Measurements from ENCODE around the gene FFAR1.

FFAR1 gene

DNA sequence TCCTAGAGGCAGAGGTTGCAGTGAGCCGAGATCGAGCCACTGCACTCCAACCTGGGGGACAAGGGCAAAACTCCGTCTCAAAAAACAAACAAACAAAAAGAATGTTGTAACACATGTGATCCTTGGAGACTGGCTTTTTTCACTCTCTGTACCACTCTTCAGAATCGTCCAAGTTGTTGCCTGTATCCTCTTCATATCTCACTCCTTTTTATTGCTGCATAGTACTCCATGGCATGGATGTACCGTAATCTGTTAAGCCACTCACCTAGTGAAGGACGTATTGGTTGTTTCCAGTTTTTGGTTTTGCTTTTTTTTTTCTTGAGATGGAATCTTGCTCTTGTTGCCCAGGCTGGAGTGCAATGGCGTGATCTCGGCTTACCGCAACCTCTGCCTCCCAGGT, 25.7 kb upstream of the FFAR1 start:
- TF ChIP-seq ZNF274 (IDR thresholded peaks at IDR 0.05; ENCODE audit: low read depth, low read length) = no peak
- no peak overlapping the region for H3K4me3 ChIP-seq (ENCODE audit: low read length)

DNA sequence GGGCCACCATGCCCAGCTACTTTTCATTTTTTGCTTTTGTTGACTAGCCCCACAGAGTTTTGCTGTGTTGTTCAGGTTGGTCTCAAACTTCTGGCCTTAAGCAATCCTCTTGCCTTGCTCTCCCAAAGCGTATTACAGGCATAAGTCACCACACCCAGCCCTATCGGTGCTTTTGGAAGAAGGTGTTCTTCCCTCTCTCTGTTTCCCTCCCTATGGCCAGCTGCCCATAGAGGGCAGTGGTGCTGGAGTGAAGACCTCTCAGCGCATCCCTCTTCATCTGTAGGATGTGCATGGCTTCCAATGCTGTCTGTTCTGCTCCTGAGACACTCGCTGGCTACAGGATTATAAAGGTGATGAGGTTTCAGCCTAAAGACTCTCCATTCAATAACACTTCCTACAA, 20.1 kb upstream of the FFAR1 start:
- no peak overlapping the region for H3K4me3 ChIP-seq (ENCODE audit: low read length)
- no peak for TF ChIP-seq ZNF274 (IDR thresholded peaks at IDR 0.05; ENCODE audit: low read depth, low read length)

- TF ChIP-seq ZNF274 (IDR thresholded peaks at IDR 0.05; ENCODE audit: low read depth, low read length) = no peak
- H3K4me3 ChIP-seq (ENCODE audit: low read length) = peak within 1 kb of the TSS; percentile 86
Measured at GRCh38 chr19:35328851-35329285, 18.8 kb upstream of the FFAR1 start, which contains the start of gene CD22. Gene CD22 (plus strand): TSS chr19:35329187. CDS start chr19:35332041, 2,854 bp downstream.

GRCh38 chr19:35329323-35329722, 18.4 kb upstream of the FFAR1 start:
- no peak for TF ChIP-seq ZNF274 (IDR thresholded peaks at IDR 0.05; ENCODE audit: low read depth, low read length)
- H3K4me3 ChIP-seq (ENCODE audit: low read length) = peak overlapping the region; percentile 86

- no peak for TF ChIP-seq ZNF274 (IDR thresholded peaks at IDR 0.05; ENCODE audit: low read depth, low read length)
- peak overlapping the region; percentile 86 for H3K4me3 ChIP-seq (ENCODE audit: low read length)
Measured at GRCh38 chr19:35330475-35330874, 17.2 kb upstream of the FFAR1 start.

DNA sequence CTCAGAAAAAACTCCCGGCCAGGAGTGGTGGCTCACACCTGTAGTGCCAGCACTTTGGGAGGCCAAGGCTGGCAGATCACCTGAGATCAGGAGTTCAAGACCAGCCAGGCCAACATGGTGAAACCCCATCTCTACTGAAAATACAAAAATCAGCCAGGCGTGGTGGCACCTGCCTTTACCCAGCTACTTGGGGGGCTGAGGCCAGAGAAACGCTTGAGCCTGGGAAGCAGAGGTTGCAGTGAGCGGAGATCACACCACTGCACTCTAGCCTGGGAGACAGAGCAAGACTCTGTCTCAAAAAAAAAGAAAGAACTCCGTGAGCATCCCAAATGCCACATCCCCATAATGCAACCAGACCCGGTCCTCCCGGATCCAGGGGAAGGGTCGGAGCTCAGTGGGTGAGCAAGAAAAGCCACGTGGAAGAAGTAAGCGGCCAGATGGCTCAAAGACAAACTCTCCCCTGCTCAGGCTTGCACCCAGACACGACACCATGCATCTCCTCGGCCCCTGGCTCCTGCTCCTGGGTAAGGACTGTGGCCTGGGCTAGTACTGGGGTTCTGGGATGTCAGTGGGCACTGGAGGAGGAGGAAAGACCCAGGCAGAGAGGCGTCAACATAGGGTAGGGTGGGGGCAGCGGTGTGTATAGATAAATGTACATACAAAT, 16.0 kb upstream of the FFAR1 start:
- peak overlapping the region; percentile 86; the same call in 1 of the 2 replicates for H3K4me3 ChIP-seq (ENCODE audit: low read length)
- no peak for TF ChIP-seq ZNF274 (IDR thresholded peaks at IDR 0.05; ENCODE audit: low read depth, low read length)

- H3K4me3 ChIP-seq (ENCODE audit: low read length) = peak overlapping the region; percentile 86; the same call in 1 of the 2 replicates
- TF ChIP-seq ZNF274 (IDR thresholded peaks at IDR 0.05; ENCODE audit: low read depth, low read length) = no peak
Measured at GRCh38 chr19:35332817-35333216, 14.9 kb upstream of the FFAR1 start.

DNA sequence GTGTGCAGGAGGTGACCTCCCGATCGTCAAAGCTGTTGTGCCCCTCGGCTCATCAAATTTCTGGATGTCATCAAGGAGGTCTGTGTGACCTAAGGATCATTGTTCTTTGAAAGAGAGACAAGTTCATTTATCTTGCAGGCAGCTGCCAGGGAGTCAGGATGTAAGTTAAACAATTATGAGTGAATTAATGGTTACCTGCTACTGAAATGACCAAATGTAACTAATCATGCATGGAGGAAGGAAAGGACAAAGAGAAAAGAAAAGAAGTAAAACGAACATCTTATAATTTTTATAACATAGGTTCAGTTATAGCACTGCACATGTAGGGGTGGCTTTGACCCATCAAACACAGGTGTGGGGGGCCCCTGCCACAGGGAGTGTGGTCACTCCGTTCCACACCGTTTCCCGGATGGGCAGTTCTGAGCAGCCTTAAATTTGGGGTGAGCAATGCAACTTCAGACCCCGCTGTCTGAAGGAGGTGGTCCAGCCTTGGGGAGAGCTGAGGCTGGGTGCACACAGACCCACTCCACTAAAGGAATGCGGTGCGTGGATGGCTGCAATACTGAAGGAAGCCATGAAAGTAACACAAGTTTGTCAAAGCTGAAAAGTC, 13.5 kb upstream of the FFAR1 start:
- TF ChIP-seq ZNF274 (IDR thresholded peaks at IDR 0.05; ENCODE audit: low read depth, low read length) = no peak
- peak overlapping the region; percentile 86; the same call in 1 of the 2 replicates for H3K4me3 ChIP-seq (ENCODE audit: low read length)

DNA sequence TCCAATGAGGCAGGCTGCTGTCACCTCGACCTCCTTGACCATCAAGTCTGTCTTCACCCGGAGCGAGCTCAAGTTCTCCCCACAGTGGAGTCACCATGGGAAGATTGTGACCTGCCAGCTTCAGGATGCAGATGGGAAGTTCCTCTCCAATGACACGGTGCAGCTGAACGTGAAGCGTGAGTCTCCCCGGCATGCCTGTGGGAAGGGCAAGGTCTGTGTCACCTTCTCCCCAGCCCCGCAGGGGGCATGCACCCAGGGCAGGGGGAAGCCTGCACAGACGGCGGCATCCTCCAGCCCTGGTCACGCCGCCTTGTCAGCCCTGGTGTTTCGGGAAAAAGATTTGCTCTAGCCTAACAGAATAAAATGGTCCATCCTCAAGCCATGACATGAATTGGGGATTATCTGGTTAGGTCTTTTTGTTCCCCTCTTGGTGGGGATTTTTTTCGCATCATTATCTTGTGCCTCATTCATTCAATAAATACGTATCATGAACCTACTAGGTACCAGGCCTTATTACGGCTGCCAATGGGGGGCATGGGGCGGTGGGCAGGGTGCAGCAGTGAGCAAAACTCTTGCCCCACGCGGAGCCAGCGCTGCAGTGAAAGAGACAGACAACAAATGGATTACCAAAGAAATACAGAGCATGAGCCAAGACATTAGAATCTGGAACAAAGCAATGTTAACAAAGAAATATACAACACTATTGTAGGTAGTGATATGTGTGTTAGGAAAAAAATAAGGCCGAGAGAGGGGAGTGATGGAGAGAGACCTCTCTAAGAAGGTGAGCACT, 11.3 kb upstream of the FFAR1 start:
- H3K4me3 ChIP-seq (ENCODE audit: low read length) = no peak overlapping the region
- TF ChIP-seq ZNF274 (IDR thresholded peaks at IDR 0.05; ENCODE audit: low read depth, low read length) = no peak

DNA sequence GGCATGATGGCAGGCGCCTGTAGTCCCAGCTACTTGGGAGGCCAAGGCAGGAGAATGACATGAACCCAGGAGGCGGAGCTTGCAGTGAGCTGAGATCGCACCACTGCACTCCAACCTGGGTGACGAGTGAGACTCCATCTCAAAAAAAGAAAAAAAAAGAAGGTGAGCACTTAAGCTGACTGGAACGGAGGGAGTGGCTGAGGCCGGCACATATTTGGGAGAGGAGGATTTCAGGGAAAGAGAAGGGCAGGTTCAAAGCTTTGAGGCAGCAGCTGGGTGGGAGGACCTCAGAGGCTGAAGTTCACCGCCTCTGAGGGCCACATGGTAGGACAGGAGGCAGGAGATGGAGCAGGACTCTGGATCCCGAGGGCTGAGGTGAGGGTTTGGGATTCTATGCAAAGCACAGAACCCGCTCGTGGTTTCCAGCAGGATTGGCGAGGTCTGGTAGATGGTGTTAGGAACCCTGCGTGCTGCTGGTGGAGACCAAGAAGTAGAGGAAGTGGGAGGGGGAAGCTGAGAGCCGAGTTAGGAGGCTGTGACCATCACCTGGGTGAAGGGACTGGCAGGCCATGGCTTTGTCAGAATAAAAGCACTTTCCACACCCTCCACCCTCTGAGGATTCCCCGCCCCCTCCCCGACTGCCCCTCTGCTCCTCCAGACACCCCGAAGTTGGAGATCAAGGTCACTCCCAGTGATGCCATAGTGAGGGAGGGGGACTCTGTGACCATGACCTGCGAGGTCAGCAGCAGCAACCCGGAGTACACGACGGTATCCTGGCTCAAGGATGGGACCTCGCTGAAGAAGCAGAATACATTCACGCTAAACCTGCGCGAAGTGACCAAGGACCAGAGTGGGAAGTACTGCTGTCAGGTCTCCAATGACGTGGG, 10.4 kb upstream of the FFAR1 start:
- H3K4me3 ChIP-seq (ENCODE audit: low read length) = no peak overlapping the region
- TF ChIP-seq ZNF274 (IDR thresholded peaks at IDR 0.05; ENCODE audit: low read depth, low read length) = no peak

DNA sequence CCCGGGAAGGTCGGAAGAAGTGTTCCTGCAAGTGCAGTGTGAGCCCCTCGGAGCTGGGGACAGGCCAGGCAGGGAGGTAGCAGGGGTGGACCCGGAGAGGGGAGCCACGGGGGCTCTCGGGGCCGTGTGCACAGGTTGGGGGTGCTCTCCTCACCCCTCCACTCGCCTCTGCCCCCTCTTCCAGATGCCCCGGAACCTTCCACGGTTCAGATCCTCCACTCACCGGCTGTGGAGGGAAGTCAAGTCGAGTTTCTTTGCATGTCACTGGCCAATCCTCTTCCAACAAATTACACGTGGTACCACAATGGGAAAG, 9.8 kb upstream of the FFAR1 start:
- no peak for TF ChIP-seq ZNF274 (IDR thresholded peaks at IDR 0.05; ENCODE audit: low read depth, low read length)
- no peak overlapping the region for H3K4me3 ChIP-seq (ENCODE audit: low read length)

DNA sequence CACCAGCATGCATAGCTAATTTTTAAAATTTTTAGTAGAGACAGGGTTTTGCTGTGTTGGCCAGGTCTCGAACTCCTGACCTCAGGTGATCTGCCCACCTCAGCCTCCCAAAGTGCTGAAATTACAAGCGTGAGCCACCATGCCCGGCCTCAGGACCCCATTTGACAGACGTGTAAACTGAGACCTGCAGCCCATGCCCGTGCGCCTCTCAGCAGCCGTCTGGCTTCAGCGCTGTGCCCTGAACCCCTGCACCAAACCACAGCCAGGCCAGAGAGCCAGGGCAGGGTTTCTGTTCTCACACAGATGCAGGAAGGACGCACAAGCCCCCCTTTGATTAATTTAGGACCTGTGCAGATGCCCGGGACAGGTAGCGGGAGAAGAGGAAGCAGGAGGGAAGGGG, 7.3 kb upstream of the FFAR1 start:
- no peak for TF ChIP-seq ZNF274 (IDR thresholded peaks at IDR 0.05; ENCODE audit: low read depth, low read length)
- no peak overlapping the region for H3K4me3 ChIP-seq (ENCODE audit: low read length)

DNA sequence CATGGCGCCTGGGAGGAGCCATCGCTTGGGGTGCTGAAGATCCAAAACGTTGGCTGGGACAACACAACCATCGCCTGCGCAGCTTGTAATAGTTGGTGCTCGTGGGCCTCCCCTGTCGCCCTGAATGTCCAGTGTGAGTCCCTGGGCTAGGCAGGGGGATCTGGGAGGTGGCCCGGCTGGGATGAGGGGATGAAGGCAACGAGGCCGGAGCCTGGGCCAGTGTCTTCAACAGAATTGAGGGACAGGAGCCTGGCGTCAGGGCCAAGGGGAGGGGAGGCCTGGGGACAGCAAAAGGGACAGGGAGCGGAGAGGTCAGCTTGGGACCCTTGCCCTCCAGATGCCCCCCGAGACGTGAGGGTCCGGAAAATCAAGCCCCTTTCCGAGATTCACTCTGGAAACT, 6.7 kb upstream of the FFAR1 start:
- H3K4me3 ChIP-seq (ENCODE audit: low read length) = no peak overlapping the region
- no peak for TF ChIP-seq ZNF274 (IDR thresholded peaks at IDR 0.05; ENCODE audit: low read depth, low read length)
